GM18526 (cell line): ENCODE data around the gene LRRC73.

Experiments used
- POLR2A ChIP-seq: IDR thresholded peaks from 3 replicates; pipeline ENCODE4 v1.6.1; 2011; ENCODE audit not compliant: insufficient read length; ENCODE audit errors: extremely low read depth

Gene LRRC73

GRCh38 chr6:43516367-43516696, 6.2 kb upstream of the LRRC73 start:
- no peak for TF ChIP-seq POLR2A

GRCh38 chr6:43515808-43516207, 5.7 kb upstream of the LRRC73 start:
- TF ChIP-seq POLR2A, result no peak

DNA sequence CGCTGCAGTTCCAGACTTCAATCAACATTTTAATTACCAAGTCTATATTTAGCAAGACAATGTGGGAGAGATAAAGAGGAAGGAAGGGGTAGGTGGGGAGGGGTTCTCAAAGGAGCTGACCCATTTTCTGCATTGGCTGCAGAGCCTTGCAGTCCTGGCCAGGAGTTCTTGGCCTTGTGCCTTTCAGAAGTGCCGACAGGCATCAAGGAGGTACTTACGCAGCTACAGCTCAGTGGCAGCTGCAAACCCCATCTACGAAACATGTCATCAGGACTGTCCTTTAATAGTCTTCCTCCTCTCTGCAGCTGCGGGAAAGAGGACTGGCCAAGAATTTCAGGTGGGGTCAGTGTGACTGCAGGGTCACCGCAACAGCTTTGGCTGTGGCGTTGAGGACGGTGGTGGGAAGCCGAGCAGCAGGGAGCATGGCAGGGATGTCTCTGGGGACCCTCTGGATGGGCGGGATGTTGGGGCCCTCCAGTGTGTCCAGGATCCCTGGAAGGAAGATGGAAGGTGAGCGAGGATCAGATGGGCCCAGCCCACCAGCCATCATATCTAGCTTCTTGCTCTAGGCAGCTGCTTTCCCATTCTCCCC, 1.8 kb upstream of the LRRC73 start:
- no peak for TF ChIP-seq POLR2A

DNA sequence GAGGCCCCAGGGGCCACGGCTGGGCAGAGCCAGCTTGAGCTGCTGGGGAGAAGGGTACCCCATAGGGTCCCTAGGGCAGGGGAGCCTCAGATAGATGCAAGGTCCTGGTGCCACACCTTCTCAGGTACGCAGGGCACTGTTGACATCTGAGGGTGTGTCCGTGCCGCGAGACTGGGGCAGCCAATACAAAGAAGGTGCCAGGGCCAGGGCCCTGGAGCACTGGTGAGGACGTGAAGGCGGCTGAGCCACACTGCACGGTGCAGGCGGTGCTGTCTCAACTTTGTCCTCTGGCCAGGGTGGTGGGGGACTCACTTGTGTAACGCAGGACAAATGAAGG, 649 bp upstream of the LRRC73 start:
- no peak for TF ChIP-seq POLR2A

- no peak for TF ChIP-seq POLR2A
These were observed 783 bp downstream of the LRRC73 start for GRCh38 chr6:43509142-43509983.

DNA sequence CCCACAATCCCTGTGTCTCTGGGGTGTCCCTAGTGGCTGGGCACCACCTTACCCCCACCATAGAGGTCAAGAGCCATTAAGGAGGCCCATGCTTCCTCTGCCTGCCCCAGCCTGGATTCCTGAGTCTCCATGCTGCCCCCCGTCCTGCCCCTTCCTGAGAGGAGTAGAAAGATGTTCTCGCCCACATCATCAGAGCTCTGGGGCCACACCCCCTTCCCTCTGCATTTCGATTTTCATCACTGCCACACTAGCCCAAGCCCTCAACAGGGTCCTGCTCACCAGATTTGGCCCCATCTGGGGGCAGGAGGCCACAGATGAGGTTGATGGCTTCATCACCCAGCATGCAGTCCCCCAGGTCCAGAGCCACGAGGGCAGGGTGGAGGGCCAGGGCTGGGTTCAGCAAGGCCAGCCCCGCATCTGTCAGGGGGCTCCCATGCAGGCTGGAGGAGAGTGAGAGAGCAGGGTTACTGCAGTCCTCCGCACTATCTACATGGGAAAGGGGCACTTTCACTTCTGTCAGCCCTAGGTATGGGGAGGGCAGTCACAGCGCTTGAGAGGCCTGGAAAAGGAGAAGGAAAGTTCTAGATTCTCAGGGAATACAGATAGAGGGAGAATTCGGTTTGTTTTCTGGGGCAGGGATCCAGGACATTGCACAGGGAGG, 1.5 kb downstream of the LRRC73 start:
- no peak for TF ChIP-seq POLR2A

DNA sequence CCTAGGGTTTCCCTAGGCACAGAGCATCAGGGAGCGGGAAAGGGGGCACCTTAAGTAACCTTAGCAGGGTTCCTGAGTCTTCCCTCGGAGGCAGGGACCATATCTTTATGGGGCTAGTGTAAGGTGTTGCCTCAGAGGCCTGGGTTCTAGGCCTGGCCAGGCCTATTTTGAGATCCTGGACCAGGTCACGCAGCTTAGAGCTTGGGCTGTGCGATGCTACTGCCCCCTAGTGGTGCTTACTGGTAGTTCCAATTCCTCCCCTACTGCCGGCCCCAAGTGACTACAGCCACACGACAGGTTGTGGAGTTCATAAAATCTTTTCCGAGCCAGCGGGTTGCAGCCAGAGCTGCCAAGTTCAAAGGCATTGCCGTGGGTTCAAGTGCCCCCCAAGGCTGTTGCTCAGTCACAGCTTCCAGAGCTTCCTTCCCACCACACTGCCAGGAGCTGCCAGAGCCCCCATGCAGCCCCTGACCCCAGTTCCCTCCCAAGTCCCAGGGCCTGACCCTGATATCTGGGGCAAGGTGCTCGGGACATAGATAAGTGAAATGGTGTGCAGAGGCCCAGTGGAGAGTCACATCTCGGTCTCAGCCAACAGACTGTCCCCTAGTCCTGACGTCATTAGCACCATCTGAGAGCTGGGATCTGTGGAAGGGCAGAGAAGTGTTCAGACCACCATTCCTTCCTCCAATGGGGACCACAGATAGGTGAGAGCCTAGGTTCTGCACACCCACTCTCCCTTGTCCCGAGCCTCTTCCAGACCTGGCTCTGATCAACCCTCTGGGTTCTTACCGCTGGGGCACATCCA, 3.3 kb downstream of the LRRC73 start:
- TF ChIP-seq POLR2A, result no peak

- TF ChIP-seq POLR2A, result no peak
These were observed 4.0 kb downstream of the LRRC73 start for GRCh38 chr6:43506171-43506570.

DNA sequence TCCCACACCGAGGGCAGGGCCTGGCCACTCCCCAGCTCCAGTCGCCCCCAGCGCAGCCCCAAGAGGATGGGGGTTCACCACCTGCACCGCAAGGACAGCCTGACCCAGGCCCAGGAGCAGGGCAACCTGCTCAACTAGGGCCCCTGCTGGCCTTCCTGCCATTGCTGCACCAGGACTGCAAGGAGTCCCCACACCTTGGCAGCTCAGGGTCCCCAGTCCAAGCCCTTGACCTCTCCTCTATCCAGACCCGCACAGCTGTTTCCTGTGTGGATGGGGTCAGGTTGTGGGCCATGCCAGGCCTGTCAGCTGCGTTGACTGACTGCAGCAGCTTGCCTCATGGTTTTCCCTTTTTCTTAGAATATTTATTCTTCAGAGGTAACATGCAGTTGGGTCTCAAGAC, 4.4 kb downstream of the LRRC73 start:
- no peak for TF ChIP-seq POLR2A

GRCh38 chr6:43504756-43505593, 5.2 kb downstream of the LRRC73 start:
- TF ChIP-seq POLR2A, result no peak

DNA sequence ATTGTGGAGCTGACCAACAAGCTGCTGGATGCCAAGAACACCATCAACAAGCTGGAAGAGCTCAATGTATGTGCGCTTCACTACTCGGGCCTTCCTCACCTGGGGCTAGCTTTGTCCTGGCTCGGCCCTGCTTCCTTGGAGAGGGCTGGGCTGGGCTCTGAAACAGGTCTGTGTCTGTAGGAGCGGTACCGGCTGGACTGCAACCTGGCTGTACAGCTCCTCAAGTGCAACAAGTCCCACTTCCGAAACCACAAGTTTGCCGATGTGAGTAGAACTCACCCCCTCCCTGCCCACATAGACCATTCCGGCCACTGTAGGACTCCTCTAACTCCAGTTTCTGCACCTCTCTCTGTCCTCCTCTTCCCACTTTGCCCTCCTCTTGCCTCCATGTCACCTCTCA, 6.7 kb downstream of the LRRC73 start:
- no peak for TF ChIP-seq POLR2A

DNA sequence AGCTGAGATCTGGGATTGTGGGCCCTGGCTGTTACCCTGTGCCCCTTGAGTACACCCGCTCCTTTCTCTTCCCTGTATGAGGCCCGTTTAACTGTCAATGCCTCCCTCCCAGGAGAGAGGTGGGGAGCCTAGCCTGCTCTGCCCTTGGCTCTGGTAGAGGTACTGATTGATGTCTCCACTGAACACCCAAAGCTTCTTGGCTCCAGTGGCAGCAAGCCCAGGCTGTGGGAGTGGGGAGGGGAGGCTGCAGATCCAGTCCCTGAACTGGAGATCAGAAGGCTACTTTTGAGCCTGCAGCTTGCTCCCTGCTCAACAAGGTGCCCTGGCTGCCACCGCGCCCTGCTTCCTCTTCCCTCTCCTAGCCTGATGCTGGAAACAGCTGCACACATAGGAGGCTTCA, 7.5 kb downstream of the LRRC73 start:
- TF ChIP-seq POLR2A, result no peak

GRCh38 chr6:43500921-43501320, 9.2 kb downstream of the LRRC73 start:
- no peak for TF ChIP-seq POLR2A

GRCh38 chr6:43499028-43499815, 10.9 kb downstream of the LRRC73 start:
- TF ChIP-seq POLR2A, result no peak
